Colonic mucosa (tissue), 4 donors: ENCODE measurements around the gene SPRR4. TPM values are rescaled to one million over a fixed set of nuclear protein-coding genes. Genes with fewer than 3 reads are reported as not detected.

Source experiments
- DNase-seq: peaks from one replicate; pipeline ENCODE4 v3.0.0-alpha.2; 2020
- H3K27ac ChIP-seq: fragments of 200-600 bp; one replicate; pipeline ENCODE4 v1.8.0; 2021
- H3K27me3 ChIP-seq: fragments of 200-600 bp; one replicate; pipeline ENCODE4 v1.8.0; 2021
- H3K36me3 ChIP-seq: fragments of 200-600 bp; one replicate; pipeline ENCODE4 v1.8.0; 2021
- H3K4me1 ChIP-seq: fragments of 200-600 bp; one replicate; pipeline ENCODE4 v1.8.0; 2021; ENCODE audit warnings: mild to moderate bottlenecking
- H3K4me3 ChIP-seq: fragments of 200-600 bp; one replicate; pipeline ENCODE4 v1.8.0; 2021
- H3K9ac ChIP-seq, 2 donors: one replicate each; pipeline ENCODE4 v1.7.0; 2013; ENCODE audit warnings: control low read depth in 2 of 2, low read depth in 2 of 2, low read length in 2 of 2
- H3K9me3 ChIP-seq: fragments of 200-600 bp; one replicate; pipeline ENCODE4 v1.8.0; 2021
- CTCF ChIP-seq: fragments of 200-600 bp; IDR thresholded peaks from one replicate; pipeline ENCODE4 v1.8.0; 2022; ENCODE audit warnings: antibody characterized with exemption, mild to moderate bottlenecking
- intact Hi-C: fragments of 100-400 bp; cut with DNase I; formaldehyde crosslinking; loops from one replicate; pipeline ENCODE4 v1.14.1; 2022
- total RNA-seq, 2 donors: library from RNA; stranded (reverse); fragmentation: NEBNext Ultra II Directional in 1 of 2; extraction: Animal tissue kit (Norgen Biotek cat#: 25700) in 1 of 2; gene quantifications; one replicate each; pipeline ENCODE4 v1.2.1, GENCODE V29; 2021
- donor health status: healthy.
- donor health status: DM: no; HTN: no; CAD: no.
- donor health status: DM: no; HTN: no; CAD: no.

SPRR4 gene
- total RNA-seq, 2 donors from 2014 or later = not detected

- intact Hi-C loops = no loop called here
- no peak for TF ChIP-seq CTCF
- DNase-seq = no peak
Observed at GRCh38 chr1:152972196-152972886, 1.9 kb downstream of the SPRR4 start.

GRCh38 chr1:152976688-152977087 is 6.2 kb downstream of the SPRR4 start:
- no peak for DNase-seq
- Histone ChIP-seq H3K9me3 (no peaks in the 10 kb centered on the region), H3K4me1 (no peaks in the 10 kb centered on the region), H3K4me3 (no peak overlapping the region), H3K9ac (no peak overlapping the region), H3K27me3 (no peaks in the 10 kb centered on the region), H3K27ac (no peak overlapping the region), H3K36me3 (no peaks in the 10 kb centered on the region)
- intact Hi-C loops = no loop called here
- TF ChIP-seq CTCF = no peak

More at GRCh38 chr1:152972196-152972886, 1.9 kb downstream of the SPRR4 start:
- Histone ChIP-seq H3K27ac (no peak overlapping the region), H3K36me3 (no peaks in the 10 kb centered on the region), H3K9me3 (no peaks in the 10 kb centered on the region), H3K9ac (no peak overlapping the region), H3K4me3 (no peak overlapping the region), H3K27me3 (no peaks in the 10 kb centered on the region), H3K4me1 (no peaks in the 10 kb centered on the region)

- no peak overlapping the region for H3K4me3 ChIP-seq
- no peaks in the 10 kb centered on the region for H3K36me3 ChIP-seq
- no peaks in the 10 kb centered on the region for H3K9me3 ChIP-seq
- intact Hi-C loops = no loop called here
- no peaks in the 10 kb centered on the region for H3K4me1 ChIP-seq
- no peak for DNase-seq
- no peak overlapping the region for H3K27ac ChIP-seq
- TF ChIP-seq CTCF = no peak
- H3K27me3 ChIP-seq = no peaks in the 10 kb centered on the region
- H3K9ac ChIP-seq = no peak overlapping the region
Observed at GRCh38 chr1:152977614-152978013, 7.2 kb downstream of the SPRR4 start.

GRCh38 chr1:152980676-152981075 is 10.2 kb downstream of the SPRR4 start:
- no peak for DNase-seq
- no peak overlapping the region for H3K4me3 ChIP-seq

GRCh38 chr1:152981146-152981871 is 10.9 kb downstream of the SPRR4 start:
- Histone ChIP-seq H3K4me3 (no peak overlapping the region), H3K27me3 (no peaks in the 10 kb centered on the region), H3K9me3 (no peaks in the 10 kb centered on the region), H3K36me3 (no peaks in the 10 kb centered on the region), H3K4me1 (no peaks in the 10 kb centered on the region), H3K27ac (no peak overlapping the region), H3K9ac (no peak overlapping the region)
- intact Hi-C loops = no loop called here
- TF ChIP-seq CTCF = no peak
- DNase-seq = no peak

More at GRCh38 chr1:152980676-152981075, 10.2 kb downstream of the SPRR4 start:
- no peaks in the 10 kb centered on the region for H3K27me3 ChIP-seq
- H3K9ac ChIP-seq = no peak overlapping the region
- H3K9me3 ChIP-seq = no peaks in the 10 kb centered on the region
- H3K36me3 ChIP-seq = no peaks in the 10 kb centered on the region
- intact Hi-C loops = no loop called here
- H3K4me1 ChIP-seq = no peaks in the 10 kb centered on the region
- H3K27ac ChIP-seq = no peak overlapping the region
- no peak for TF ChIP-seq CTCF
